Activated effector memory CD4-positive, alpha-beta T cell treated with anti-CD3 and anti-CD28 coated beads, Interleukin-2, amount 50 U/mL, for 16 hours (primary cell): ENCODE results near the gene HSPH1.
"Not testable (repeated sequence)": the region's sequence is repeated elsewhere in the genome, so short reads cannot be mapped to it uniquely, and the experiment has no call there.

Experiments
- DNase-seq: peaks from one replicate; pipeline ENCODE4 v3.0.0-alpha.2; 2020

The HSPH1 gene

DNA sequence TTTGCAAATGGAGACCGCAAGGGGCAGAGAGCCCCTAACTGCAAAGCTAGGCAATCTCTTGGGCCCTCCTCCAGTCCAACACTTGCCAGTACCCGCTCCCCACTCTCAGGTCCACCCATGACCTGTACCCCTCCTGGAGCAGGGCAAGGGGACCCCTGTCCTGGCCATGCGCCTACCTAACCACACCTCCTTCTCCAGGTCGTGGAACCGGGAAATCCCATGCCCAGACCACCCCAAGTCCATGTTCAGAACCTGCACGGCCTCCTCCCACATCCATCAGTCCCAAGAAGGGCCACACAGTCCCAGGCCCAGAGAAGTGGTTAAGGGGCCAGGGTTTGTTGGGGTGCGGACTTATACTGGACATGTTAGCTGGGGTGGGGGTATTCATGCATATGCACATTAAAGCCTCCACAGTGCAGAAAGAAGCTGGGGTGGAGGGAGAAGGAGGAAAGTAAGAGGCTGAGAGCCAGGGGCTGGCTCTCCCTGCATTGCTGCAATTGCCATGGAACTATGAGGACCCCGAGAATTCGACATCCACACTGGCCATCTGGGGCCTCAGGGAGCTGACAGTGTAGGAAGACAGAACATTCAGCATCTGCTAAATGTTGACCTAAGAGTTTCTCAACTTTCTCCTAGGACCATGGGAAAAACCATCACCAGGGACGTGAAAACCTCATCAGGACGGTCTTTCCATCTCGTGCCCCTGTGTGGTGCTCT lies 39.0 kb downstream of the HSPH1 start:
- no peak for DNase-seq

DNA sequence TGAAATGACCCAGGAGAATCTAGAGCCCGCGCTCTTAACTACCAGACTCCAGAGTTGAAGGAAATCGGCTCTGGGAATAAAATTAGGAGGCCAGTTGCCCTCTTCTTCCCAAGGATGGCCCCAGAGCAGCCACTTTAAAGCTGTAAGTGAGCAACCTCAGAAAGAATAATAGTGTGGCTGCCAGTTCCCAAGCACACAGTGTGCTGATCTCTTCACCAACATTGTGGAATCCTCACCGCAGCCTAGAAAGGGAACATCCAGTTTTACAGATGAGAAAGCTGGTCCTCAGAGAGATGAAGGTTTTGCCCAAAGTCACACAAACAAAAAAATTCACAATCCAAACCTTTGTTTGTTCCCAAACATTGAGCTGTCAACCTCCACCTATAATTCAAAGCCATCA lies 39.6 kb downstream of the HSPH1 start:
- DNase-seq: no peak

DNA sequence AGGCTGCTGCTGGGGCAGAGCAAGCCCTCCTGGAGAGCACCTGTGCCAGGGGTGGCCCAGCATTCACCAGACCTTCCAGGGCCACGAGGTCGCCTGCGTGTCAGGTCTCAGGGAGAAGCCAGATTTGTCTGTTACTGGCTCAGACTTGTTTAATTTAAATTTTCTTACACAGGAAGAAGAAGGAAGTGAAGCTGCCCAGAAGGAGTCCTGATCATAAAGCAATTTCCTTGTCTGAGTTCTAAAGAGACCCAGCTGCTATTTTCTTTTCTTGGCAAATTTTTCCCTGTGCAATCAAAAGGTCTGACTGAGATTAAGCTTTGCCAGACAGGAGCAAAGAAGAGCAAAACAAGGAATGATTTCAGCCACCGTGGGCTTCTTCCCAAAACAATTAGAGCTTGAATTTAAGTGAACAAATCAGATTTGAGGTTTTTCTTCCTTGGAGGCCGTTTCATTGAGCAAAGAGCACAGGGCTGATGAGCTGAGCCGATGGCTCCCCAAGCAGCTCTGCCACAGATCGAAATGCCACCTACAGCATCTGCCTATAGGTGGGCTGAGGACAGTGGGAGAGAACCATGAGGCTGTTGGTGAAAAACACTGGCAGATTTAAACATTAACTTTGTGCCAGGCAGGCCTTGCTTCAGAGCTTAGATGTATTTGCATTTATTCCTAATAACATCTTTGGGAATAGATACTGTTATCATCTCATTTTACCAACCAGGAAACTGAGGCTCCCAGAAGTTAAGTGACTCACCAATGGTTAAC lies 40.1 kb downstream of the HSPH1 start:
- no peak for DNase-seq

DNA sequence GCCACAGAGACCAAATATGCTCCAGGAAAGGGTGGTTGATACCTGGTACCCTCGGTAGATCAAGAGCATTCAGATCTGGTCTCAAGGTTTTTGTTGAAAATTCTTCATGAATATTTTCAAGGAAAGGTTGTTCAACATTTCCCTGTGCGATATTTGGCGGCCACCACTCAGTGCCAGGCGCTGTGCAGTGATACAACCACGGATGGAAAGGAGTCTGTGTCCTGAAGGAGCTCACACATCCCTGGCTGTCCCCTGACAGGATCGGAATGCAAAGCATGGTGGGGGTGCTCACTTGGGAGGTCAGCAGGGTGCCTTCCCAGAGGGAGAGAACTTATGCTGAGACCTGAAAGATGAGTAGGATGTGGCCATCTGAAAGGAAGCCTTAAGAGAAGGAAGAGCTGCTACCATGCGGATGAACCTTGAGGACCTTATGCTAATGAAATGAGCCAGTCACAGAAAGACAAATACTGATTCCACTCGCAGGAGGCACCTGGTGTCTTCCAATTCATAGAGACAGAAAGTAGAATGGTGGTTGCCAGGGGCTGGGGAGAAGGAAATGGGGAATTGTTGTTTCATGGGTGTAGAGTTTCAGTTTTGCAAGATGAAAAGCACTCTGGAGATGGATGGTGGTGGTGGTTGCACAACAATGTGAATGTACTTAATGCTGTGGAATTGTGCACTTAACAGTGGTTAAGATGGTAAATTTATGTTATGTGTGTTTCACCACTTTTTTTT lies 41.6 kb downstream of the HSPH1 start:
- no peak for DNase-seq

DNA sequence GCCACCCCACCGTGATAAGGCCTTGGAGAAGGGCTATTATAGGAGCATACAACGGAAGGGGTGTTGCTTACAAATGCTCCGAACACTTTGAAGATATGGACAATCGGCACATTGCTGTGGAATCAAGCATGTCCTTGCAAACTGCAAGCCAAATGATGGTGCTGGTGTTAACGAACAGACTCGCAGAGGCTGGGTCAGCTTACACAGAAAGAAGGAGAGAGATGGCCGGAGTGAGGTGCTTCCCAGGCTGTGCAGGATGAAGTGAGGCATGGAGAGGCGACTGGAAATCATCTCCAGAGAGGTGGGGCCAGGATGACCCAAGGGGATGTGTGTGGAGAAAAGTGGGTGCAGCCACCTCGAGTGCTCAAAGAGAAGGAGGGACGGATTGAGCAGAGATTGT lies 42.2 kb downstream of the HSPH1 start:
- DNase-seq: no peak

DNA sequence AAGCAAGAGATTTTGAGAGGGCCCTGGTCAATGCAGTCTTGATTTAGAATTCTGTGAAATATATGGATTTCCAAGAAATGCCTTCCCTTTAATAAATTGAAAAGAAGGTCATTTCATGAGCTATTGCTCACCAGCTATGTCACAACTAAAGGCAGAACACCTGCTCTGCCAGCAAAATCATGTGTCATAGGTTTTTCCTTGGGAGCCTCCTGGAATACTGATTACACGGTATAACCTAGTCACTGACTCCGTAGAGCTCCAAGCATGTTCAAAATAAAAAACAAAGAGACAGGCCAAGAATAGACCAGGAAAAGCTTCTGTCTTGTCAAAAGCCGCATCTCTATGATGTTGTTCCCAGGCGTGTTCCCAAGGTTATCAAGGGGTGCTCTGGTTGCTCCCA lies 45.5 kb downstream of the HSPH1 start:
- DNase-seq: no peak

DNA sequence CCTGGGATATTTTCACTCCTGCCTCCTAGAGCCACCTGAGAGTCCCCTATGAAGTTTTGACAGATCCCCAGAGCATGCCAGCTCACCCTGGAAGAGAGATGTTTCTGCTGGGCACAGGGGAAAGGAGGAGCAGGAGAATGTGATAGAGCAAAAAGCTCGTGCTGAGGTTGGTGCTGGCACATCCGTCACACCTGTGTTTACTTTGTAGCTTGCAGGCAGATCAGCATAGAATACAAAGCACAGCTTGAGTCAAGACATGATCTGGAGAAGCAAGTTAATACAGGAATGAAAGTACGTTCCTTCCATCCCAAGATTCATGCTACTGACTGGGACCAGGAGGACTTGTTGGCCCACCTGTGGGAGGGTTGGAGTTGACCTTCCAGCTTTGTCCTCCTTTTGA lies 46.1 kb downstream of the HSPH1 start:
- no peak for DNase-seq

DNA sequence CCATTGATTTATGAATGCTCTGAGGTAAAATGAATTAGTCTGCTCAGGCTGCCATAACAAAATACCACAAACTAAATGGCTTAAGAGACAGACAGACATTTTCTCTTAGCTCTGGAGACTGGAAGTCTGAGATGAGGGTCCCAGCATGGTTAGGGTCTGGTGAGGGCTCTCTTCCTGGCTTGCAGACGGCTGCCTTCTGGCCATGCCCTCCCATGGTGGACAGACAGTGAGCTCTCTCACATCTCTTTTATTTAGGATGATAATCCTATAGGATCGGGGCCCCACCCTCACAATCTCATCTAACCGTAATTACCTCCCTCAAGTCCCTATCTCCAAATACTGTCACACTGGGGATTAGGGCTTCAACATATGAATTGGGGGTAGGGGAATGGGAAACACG lies 47.1 kb downstream of the HSPH1 start:
- DNase-seq: no peak

DNA sequence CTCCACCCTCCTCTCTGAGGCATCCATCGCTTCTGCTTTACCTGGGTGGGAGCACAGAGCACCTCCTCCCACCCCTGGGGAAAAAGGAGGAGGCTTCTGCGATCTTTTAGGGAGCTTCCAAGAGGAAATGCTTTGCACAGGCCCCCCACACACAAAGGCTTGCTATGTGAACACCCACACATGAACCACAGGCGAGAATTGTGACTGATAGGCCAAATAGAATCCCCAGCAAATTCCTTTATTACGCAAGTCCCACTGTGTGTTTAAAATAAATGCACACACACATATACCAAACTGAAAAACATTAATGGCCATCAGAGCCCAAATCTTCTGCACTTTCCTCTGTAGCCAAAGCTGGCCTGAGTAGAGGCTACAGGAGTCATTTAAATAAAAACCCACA lies 50.6 kb downstream of the HSPH1 start:
- DNase-seq: no peak

DNA sequence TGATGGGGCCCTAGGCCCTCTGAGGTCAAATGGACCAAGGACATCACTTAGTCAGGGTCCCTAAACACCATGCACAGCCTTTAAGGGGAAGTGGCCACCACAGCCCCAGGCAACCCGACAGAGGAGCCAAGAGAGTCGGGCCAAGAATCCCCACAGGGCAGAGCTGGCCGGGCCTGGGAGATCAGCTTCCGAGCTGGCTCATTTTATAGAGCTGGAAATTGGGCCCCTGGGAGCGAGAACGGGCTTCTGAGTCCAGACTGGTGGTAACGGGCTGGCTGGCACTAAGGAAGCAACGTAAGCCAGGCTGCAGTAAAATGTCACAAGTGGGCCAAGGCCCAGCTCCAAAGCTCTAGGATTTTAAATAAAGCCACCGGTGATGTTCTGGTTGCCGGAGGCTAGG lies 51.1 kb downstream of the HSPH1 start:
- DNase-seq: no peak

DNA sequence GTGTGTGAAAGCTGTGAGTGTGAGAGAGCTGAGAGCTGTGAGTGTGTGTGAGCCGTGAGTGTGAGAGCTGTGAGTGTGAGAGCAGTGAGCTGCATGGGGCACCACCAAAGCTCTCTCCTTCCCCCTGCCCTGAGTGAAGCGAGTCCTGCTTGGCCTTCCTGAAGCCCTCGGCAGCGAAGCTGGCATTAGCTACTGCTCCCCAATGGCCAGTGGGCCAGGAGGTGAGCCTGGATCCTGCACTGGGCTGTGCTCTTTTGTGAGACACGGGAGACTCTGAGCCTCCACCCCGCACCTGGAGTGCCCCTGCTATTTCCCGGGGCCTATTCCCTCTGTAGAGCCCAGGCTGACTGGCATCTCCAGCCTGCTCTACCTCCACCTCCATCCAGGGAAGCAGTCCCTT lies 51.5 kb downstream of the HSPH1 start:
- DNase-seq: no peak

DNA sequence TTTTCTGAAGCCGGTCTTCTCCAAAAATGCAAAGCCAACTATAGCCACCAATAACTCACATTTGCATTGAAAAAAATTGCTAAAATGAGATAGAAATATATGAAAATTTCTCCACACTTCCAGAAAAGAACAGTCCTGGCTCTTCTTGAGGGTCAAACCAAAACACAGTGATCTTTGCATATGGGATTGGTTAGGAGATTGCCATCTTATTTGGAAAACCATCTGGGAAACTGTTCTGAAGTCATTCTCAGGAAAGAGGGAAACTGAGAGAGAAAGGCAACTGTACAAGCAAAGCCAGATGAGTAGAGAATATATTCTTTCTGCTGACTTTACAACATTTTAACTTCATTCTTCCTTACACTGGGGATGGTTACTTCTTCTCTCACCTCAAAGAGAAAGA lies 54.6 kb downstream of the HSPH1 start:
- no peak for DNase-seq

DNA sequence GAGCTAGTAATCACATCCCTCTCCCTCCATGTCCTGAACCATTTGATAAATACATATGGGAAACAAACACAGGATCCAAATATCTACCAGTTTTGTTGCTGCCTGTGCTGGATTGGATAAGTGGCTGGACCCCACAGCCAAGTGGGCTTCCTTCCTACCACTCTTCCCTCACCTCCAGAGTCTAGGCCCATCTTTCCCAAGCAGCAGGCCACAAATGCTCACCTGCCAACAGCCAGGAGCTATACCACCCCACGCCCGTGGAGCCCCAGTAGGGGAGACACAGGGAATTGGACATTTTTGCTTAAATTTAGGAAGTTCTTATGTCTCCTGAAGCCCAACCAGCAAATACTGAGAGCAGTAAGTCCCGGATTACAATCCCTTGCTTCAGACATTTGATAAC lies 55.8 kb downstream of the HSPH1 start:
- DNase-seq: no peak

DNA sequence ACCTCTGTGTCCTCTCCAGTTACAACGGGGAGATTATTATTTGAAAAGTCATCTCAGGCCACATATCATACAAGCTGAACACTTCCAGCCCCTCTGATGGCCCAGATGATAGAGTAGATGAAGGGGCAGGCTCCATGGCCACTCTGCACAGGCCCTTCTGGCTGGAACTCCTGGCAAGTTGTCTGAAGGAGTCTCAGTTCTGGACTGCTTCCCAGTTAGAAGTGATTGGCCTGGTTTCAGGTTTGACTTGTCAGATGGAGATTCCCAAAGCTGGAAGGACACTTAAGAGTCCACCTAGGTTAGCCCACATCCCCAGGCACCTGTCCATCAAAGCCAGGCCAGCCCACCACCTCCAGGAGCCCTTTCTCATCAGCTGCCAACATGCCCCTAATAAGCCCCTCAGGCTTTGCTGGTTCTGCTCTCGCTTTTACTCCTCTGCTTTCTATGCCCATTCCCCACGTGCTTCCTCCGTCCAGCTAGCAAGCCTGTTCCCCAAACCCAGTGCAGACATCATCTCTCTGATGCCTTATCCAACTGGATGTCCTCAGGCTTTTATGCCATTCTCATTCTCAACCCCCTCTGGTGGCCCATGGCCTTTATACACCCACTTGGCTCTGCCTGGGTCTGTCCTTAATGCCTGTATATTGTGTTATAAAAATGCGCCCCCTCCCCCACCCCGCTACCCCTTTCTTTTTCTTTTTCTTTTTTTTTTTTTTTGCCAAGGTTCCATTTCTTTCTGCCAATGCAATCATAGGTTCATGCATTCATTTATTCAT lies 56.5 kb downstream of the HSPH1 start:
- no peak for DNase-seq

DNA sequence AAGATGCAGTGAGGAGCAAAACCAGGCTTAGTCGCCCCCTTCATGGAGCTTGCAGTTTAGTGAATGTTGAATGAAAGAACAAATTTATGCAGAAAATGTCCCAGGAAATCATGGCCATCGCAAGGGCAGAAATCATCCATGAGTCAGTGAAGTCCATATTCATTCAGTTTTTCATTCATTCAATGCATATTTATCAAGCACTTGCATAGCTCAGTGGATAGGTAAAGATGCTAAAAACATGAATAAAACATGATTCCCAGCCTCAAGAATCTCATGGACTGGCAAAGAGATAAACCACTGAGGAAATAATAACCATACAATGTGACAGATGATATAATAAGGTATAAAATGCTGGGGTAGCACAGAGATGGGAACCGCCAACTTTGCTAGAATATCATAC lies 58.8 kb downstream of the HSPH1 start:
- DNase-seq: no peak

DNA sequence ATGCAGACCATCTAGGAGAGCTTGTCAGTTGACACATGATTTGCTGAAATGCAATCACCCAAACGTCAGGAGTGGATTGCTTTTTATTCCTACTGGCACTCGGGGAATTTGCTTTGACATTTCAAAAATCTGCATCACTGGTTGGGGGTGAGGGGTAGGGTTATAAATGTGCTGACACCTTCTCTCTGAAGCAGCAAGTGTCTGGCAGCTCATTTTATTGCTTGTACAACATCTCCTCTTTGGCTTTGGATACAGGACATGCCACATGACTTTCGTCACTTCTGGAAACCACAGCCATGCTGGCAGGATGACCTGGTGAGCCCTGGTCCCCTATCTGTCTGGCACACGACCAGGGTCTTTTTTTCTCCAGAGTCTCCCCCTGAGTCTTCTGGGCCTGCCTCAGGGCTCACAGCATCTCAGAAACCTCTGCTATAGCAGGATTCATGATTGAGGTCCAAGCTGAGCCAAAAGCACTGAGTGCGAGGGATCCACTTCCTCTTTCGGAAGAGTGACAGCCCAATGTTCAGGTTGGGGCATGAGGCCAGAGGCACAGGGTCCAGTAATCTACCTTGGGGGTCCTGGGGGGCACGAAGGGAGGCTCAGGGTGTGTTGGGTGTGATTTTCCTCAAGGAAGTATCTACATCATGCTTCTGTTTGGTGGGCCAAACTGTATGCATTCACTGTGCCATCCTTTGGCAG lies 60.1 kb downstream of the HSPH1 start:
- DNase-seq: no peak

DNA sequence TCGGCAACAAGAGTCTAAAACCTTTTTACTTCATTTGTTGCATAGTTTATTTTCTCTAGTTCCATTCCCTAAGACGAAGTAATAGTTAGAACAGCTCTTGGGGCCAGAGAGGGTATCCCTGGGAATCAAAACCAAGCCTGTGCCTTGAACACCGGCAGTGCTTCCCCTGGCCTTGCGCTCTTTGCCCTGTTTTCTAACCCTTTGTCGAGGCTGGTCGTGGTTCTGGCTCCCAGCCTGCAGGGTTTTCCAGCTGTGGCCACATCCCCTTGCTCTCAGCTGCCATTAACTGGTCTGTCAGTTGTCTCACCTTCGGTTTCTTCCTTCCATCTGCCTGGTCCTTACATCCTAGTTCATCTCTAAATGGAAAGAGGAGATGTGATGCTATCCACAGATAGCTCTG lies 61.0 kb downstream of the HSPH1 start:
- DNase-seq: no peak

DNA sequence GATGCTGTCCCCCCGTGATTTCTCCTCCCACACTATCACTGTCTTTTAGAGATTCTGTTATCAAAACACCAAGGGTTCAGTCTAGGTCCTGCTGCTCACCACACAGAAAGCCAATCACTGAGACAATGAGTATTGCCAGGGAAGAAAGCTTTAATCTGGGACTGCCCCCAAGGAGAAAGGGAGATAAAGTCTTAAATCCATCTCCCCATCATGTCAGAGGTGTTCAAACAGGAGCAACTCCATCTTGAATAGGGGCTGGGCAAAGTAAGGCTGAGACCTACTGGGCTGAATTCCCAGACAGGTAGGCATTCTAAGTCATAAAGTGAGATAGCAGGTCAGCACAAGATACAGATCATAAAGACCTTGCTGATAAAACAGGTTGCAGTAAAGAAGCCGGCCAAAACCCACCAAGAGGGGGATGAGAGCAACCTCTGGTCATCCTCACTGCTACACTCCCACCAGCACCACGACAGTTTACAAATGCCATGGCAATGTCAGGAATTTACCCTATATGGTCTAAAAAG lies 63.7 kb downstream of the HSPH1 start:
- DNase-seq: not testable (repeated sequence)

DNA sequence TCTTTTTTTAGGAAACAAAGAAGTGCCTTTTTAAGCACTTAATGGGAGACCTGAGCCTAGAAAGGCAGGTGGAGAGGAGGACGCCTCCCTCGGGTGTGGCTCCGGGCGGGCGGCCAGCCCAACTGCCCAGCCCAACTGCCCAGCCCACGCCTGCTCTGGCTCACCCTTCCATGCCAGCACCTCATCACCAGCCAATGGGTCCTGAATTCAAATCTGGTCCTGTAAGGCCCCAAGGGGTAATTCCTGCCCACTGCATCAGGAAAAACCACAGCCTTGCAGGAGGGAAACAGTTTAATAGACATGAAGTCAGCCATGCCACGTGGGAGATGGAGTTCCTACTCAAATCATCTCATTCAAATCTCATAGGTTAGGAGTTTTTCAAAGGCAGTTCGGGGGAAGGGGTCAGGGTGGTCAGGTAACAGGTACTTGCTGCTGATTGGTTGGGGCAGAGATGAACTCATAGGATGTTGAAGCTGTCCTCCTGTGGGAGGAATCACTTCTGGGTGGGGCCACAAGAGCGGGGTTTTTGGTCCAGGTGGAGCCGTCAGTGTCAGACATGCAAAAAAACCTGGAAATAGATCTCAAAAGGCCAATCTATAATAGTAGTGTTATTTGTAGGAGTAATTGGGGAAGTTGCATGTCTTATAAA lies 64.9 kb downstream of the HSPH1 start:
- no peak for DNase-seq

DNA sequence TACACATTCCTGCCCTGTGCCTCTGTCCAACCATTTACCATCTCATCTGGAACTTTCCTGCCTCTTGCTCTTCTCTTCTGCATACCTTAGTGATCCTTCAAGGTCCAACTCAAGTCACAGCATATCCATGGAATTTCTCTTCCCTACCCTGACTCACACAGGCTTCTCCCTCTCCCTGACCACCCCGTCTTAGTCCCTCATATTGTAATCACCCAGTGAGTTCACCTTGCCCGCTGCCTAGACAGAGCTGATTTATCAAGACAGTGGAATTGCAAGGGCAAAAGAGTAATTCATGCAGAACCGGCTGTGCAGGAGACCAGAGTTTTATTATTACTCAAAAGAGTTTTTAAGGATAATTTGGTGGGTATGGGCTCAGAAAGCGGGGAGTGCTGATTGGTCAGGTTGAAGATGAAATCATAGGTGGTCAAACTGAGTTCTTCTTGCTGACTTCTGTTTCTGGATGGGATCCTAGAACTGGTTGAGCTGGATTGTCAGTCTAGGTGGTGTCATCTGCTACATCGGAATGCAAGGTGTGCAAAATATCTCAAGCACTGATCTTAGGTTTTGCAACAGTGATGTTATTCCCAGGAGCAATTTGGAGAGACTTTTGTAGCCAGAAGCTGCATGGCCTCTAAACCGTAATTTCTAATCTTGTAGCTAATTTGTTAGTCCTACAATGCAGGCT lies 67.2 kb downstream of the HSPH1 start:
- DNase-seq: no peak
